A549 (cell line): ENCODE results near the gene SLC4A3. TPM values are rescaled to one million over a fixed set of nuclear protein-coding genes. Genes with fewer than 3 reads are reported as not detected.

ENCODE experiments used
- ATAC-seq, 2 experiments: fragments of 200-7000 bp in 1 of 2; fragments of >200 bp in 1 of 2; cut with Nextera tagmentation in 1 of 2; cut with Tn5 transposase in 1 of 2; 3 replicates each; pipeline versions ENCODE4 v1.8.0 to v1.9.1; 2018 to 2020; ENCODE audit warnings: mild to moderate bottlenecking in 1 of 2, moderate library complexity in 1 of 2
- CTCF ChIA-PET: fragments of 300-600 bp; sonication (Branson Sonifier 250); formaldehyde crosslinking; extraction: SDS; loops from one replicate; lab custom pipeline; 2021; ENCODE audit warnings: antibody characterized with exemption, inconsistent platforms; lab: Yijun Ruan, JAX
- POLR2A ChIA-PET: fragments of 350-600 bp; formaldehyde crosslinking; extraction: SDS; loops from one replicate; lab custom pipeline; 2021; ENCODE audit warnings: antibody characterized with exemption, inconsistent platforms; lab: Yijun Ruan, JAX
- DNase-seq, 2 experiments: peaks; one replicate each; pipeline versions ENCODE4 v3.0.0 to v3.0.0-alpha.2; 2011 to 2016; ENCODE audit warnings: low read depth in 1 of 2, low spot score in 1 of 2
- FAIRE-seq: peaks from 2 replicates; lab custom pipeline; 2011; peaks lifted over from hg19 to GRCh38; lab: Jason Lieb, UNC
- H3K27ac ChIP-seq, 2 experiments: fragments of >200 bp; sonication (Bioruptor Twin); formaldehyde crosslinking; 3 replicates each; pipeline ENCODE4 v1.5.1; 2016 to 2017
- H3K4me1 ChIP-seq: fragments of >200 bp; sonication (Bioruptor Twin); formaldehyde crosslinking; 3 replicates; pipeline ENCODE4 v1.6.1; 2016
- H3K4me2 ChIP-seq: fragments of >200 bp; sonication (Bioruptor Twin); formaldehyde crosslinking; 3 replicates; pipeline ENCODE4 v1.6.1; 2016
- H3K4me3 ChIP-seq: fragments of >200 bp; sonication (Bioruptor Twin); formaldehyde crosslinking; 3 replicates; pipeline ENCODE4 v1.5.1; 2016
- H3K9me3 ChIP-seq: fragments of >200 bp; sonication (Bioruptor Twin); formaldehyde crosslinking; 3 replicates; pipeline ENCODE4 v1.6.1; 2016
- CBX8 ChIP-seq: fragments of 200-600 bp; sonication (generic); IDR thresholded peaks from 2 replicates; pipeline ENCODE4 v1.6.1; 2016
- CHD2 ChIP-seq: fragments of 150-350 bp; IDR thresholded peaks from 2 replicates; pipeline ENCODE4 v1.6.1; 2014; ENCODE audit warnings: low read length; ENCODE audit not compliant: partially characterized antibody
- CHD4 ChIP-seq: fragments of 200-600 bp; sonication (generic); IDR thresholded peaks from 2 replicates; pipeline ENCODE4 v1.6.1; 2016; ENCODE audit warnings: antibody characterized with exemption, mild to moderate bottlenecking, borderline replicate concordance
- EHF ChIP-seq: fragments of 250-450 bp; sonication (Bioruptor Pico); IDR thresholded peaks from 2 replicates; pipeline ENCODE4 v1.5.0; 2020; ENCODE audit warnings: mild to moderate bottlenecking
- EHMT2 ChIP-seq: fragments of 200-600 bp; sonication (generic); IDR thresholded peaks from 2 replicates; pipeline ENCODE4 v1.6.1; 2016; ENCODE audit warnings: antibody characterized with exemption, low read depth, mild to moderate bottlenecking, moderate library complexity
- ESRRA ChIP-seq: fragments of 150-350 bp; IDR thresholded peaks from 2 replicates; pipeline ENCODE4 v1.6.1; 2014; ENCODE audit warnings: mild to moderate bottlenecking, low read length, borderline replicate concordance
- FOSB ChIP-seq: fragments of 250-450 bp; sonication (Bioruptor Pico); IDR thresholded peaks from 2 replicates; pipeline ENCODE4 v1.5.0; 2020; ENCODE audit warnings: mild to moderate bottlenecking, moderate library complexity
- GATA3 ChIP-seq: IDR thresholded peaks from 2 replicates; pipeline ENCODE4 v1.6.1; 2012; ENCODE audit warnings: borderline replicate concordance
- HEYL ChIP-seq: fragments of 250-450 bp; sonication (Bioruptor Pico); IDR thresholded peaks from 2 replicates; pipeline ENCODE4 v1.8.0; 2021; ENCODE audit warnings: mild to moderate bottlenecking, moderate library complexity
- HOXB13 ChIP-seq: fragments of 250-450 bp; sonication (Bioruptor Pico); IDR thresholded peaks from 2 replicates; pipeline ENCODE4 v1.5.0; 2020; ENCODE audit warnings: low read depth, mild to moderate bottlenecking, moderate library complexity
- HOXB5 ChIP-seq: fragments of 250-450 bp; sonication (Bioruptor Pico); IDR thresholded peaks from 2 replicates; pipeline ENCODE4 v1.5.0; 2020; ENCODE audit warnings: mild to moderate bottlenecking, moderate library complexity
- JUN ChIP-seq, 2 experiments: fragments of >200 bp; sonication (Bioruptor Twin); formaldehyde crosslinking; IDR thresholded peaks; 2 replicates in 1 of 2; 3 replicates in 1 of 2; pipeline ENCODE4 v1.6.1; 2016 to 2017
- JUNB ChIP-seq: fragments of >200 bp; sonication (Bioruptor Twin); formaldehyde crosslinking; IDR thresholded peaks from 2 replicates; pipeline ENCODE4 v1.6.1; 2016
- KDM5A ChIP-seq: fragments of 200-600 bp; sonication (generic); IDR thresholded peaks from 2 replicates; pipeline ENCODE4 v1.6.1; 2016; ENCODE audit warnings: antibody characterized with exemption, mild to moderate bottlenecking
- MAX ChIP-seq: IDR thresholded peaks from 2 replicates; pipeline ENCODE4 v1.6.1; 2012
- MYC ChIP-seq: IDR thresholded peaks from 2 replicates; pipeline ENCODE4 v1.6.1; 2012; ENCODE audit warnings: mild to moderate bottlenecking, inconsistent platforms, low read length, improper control_type of control experiment, borderline replicate concordance
- POLR2A ChIP-seq: IDR thresholded peaks from 2 replicates; pipeline ENCODE4 v1.6.1; 2012; ENCODE audit warnings: mild to moderate bottlenecking, low read length
- POLR2AphosphoS2 ChIP-seq: conservative IDR thresholded peaks from 2 replicates; pipeline ENCODE4 v1.6.1; 2012; ENCODE audit warnings: low read length, improper control_type of control experiment, inconsistent platforms
- RARB ChIP-seq: fragments of 250-450 bp; sonication (Bioruptor Pico); IDR thresholded peaks from 2 replicates; pipeline ENCODE4 v1.8.0; 2021; ENCODE audit warnings: mild to moderate bottlenecking, moderate library complexity
- RCOR1 ChIP-seq: fragments of 150-350 bp; IDR thresholded peaks from 2 replicates; pipeline ENCODE4 v1.6.1; 2014; ENCODE audit warnings: antibody characterized with exemption, low read length, low read depth
- RFX5 ChIP-seq: fragments of 450-650 bp; IDR thresholded peaks from 2 replicates; pipeline ENCODE4 v1.7.1; 2014; ENCODE audit warnings: antibody characterized with exemption, mild to moderate bottlenecking, moderate library complexity
- RNF2 ChIP-seq: fragments of 200-600 bp; sonication (generic); IDR thresholded peaks from 2 replicates; pipeline ENCODE4 v1.6.1; 2016; ENCODE audit warnings: low read depth, mild to moderate bottlenecking, antibody characterized with exemption, moderate library complexity, borderline replicate concordance
- SMC3 ChIP-seq: fragments of >200 bp; sonication (Bioruptor Twin); formaldehyde crosslinking; IDR thresholded peaks from 3 replicates; pipeline ENCODE4 v1.6.1; 2018; ENCODE audit warnings: inconsistent platforms
- SREBF2 ChIP-seq: fragments of 450-650 bp; IDR thresholded peaks from 2 replicates; pipeline ENCODE4 v1.6.1; 2014; ENCODE audit warnings: mild to moderate bottlenecking, moderate library complexity
- TP53 ChIP-seq: fragments of 250-450 bp; sonication (Bioruptor Pico); IDR thresholded peaks from 2 replicates; pipeline ENCODE4 v1.5.0; 2021; ENCODE audit warnings: mild to moderate bottlenecking, moderate library complexity
- USF2 ChIP-seq: fragments of 450-650 bp; IDR thresholded peaks from 2 replicates; pipeline ENCODE4 v1.6.1; 2014; ENCODE audit warnings: antibody characterized with exemption
- ZC3H11A ChIP-seq: fragments of 450-650 bp; IDR thresholded peaks from 2 replicates; pipeline ENCODE4 v1.6.1; 2014; ENCODE audit warnings: antibody characterized with exemption, mild to moderate bottlenecking
- ZFP36 ChIP-seq: fragments of 450-650 bp; IDR thresholded peaks from 2 replicates; pipeline ENCODE4 v1.6.1; 2014; ENCODE audit warnings: borderline replicate concordance; ENCODE audit not compliant: partially characterized antibody
- WGBS: methylation state at CpG from one replicate; pipeline ENCODE4 v1.1.6; 2017; ENCODE audit errors: missing lambda C conversion rate; 5-methylcytosine and 5-hydroxymethylcytosine counted together
- polyA plus RNA-seq, 4 experiments: library from polyadenylated mRNA; depleted of rRNA in 3 of 4; stranded (reverse); fragments of >200 nt; fragmentation: RNase III in 1 of 4; extraction: RNeasy Plus Mini Kit Qiagen cat#74134 plus additional on column Dnase treatment in 1 of 4; gene quantifications; 2 replicates in 3 of 4; 3 replicates in 1 of 4; pipeline ENCODE4 v1.2.3, GENCODE V29; 2011 to 2017
- TF ChIP-seq, protein P1 (sequence below): fragments of >200 bp; sonication (Bioruptor Twin); formaldehyde crosslinking; IDR thresholded peaks from 2 replicates; pipeline ENCODE4 v1.6.1; 2016
- TF ChIP-seq, protein P2 (sequence below): fragments of 250-450 bp; sonication (Bioruptor Pico); IDR thresholded peaks from 2 replicates; pipeline ENCODE4 v1.5.0; 2020; ENCODE audit warnings: low read depth, mild to moderate bottlenecking, moderate library complexity
- TF ChIP-seq, protein P3 (sequence below): fragments of >200 bp; sonication (Bioruptor Twin); formaldehyde crosslinking; IDR thresholded peaks from 3 replicates; pipeline ENCODE4 v1.6.1; 2016

SLC4A3 gene
- polyA plus RNA-seq, 2 of the 4 experiments (the other 2 are of a cell fraction) = 1.4 to 3.6 TPM

- no peak for TF ChIP-seq MYC
Measured at GRCh38 chr2:219631904-219632759, 4.7 kb downstream of the SLC4A3 start (continued).

- H3K4me1 ChIP-seq = peaks cover 5% of the 10 kb centered on the region; the same call in 2 of the 3 replicates
- no peak overlapping the region for H3K27ac ChIP-seq
- ATAC-seq = no peak
- no peak overlapping the region for H3K4me2 ChIP-seq
- H3K4me3 ChIP-seq = no peak overlapping the region
- H3K9me3 ChIP-seq = no peaks in the 10 kb centered on the region
- 86% methylated on average over 7 of the region's 8 CpGs for WGBS
- no peak for DNase-seq
- FAIRE-seq = no peak
- TF ChIP-seq ZC3H11A (no peak), MAX (no peak), RNF2 (no peak), KDM5A (no peak), ZFP36 (no peak), POLR2A (no peak), HEYL (CRISPR knock-in tag) (no peak), HOXB13 (CRISPR knock-in tag) (no peak), USF2 (no peak), HOXB5 (no peak), ESRRA (no peak), CHD2 (no peak), SREBF2 (no peak), CHD4 (no peak), EHMT2 (no peak), MYC (no peak), RFX5 (no peak)
- TF ChIP-seq, protein P1, sequence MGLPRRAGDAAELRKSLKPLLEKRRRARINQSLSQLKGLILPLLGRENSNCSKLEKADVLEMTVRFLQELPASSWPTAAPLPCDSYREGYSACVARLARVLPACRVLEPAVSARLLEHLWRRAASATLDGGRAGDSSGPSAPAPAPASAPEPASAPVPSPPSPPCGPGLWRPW = no peak
- TF ChIP-seq, protein P2, sequence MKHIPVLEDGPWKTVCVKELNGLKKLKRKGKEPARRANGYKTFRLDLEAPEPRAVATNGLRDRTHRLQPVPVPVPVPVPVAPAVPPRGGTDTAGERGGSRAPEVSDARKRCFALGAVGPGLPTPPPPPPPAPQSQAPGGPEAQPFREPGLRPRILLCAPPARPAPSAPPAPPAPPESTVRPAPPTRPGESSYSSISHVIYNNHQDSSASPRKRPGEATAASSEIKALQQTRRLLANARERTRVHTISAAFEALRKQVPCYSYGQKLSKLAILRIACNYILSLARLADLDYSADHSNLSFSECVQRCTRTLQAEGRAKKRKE (CRISPR knock-in tag) = no peak
- TF ChIP-seq, all 56 proteins: peak for 0
- CTCF ChIA-PET = interaction anchor here (0.6 to 7.0 kb wide), 4 partner anchors 9 to 108 kb away, joined by 3 to 38 read pairs (median 4); no protein-coding TSS in a partner anchor
- POLR2A ChIA-PET = no interaction called here
Measured at GRCh38 chr2:219632760-219633105, 5.3 kb downstream of the SLC4A3 start.

DNA sequence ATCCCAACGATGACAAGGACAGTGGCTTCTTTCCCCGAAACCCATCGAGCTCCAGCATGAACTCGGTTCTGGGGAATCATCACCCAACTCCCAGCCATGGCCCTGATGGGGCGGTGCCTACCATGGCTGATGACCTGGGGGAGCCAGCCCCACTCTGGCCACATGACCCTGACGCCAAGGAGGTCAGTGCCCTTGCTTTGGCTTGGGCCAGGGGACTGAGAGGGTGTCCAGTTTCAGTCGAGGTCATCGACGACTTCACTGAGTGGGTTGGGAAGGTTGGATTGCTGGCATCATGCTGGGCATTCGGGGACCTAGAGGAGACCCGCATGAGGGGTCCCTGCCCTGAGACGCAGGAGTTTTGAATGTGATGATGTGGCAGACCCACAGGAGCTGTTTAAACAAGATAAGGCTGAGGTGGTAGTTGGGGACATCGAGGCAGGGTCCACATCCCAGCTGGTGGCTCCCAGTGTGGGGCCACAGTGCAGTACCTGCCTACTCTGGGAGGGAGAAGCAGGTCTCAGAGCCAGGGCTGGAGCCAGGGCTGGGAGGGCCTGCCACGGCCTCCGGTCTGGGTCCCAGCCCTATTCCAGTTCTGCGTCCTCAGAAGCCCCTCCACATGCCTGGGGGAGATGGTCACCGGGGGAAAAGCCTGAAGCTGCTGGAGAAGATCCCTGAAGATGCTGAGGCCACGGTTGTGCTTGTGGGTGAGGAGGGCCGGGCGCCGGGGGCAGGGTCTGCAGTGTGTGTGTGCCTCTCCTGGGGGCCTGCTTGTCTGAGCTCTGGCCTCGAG is 6.0 kb downstream of the SLC4A3 start:
- H3K4me1 ChIP-seq = no peaks in the 10 kb centered on the region; the same call in 2 of the 3 replicates
- no peak overlapping the region for H3K4me2 ChIP-seq
- DNase-seq = no peak
- POLR2A ChIA-PET = no interaction called here
- ATAC-seq = no peak
- 74% methylated on average over 21 of the region's 22 CpGs for WGBS
- no peaks in the 10 kb centered on the region for H3K9me3 ChIP-seq
- no peak for FAIRE-seq
- CTCF ChIA-PET = interaction anchor here (0.7 to 7.0 kb wide), 3 partner anchors 9 to 103 kb away, joined by 3 to 38 read pairs (median 10); no protein-coding TSS in a partner anchor
- no peak overlapping the region for H3K4me3 ChIP-seq
- H3K27ac ChIP-seq = no peak overlapping the region
- TF ChIP-seq, protein P3, sequence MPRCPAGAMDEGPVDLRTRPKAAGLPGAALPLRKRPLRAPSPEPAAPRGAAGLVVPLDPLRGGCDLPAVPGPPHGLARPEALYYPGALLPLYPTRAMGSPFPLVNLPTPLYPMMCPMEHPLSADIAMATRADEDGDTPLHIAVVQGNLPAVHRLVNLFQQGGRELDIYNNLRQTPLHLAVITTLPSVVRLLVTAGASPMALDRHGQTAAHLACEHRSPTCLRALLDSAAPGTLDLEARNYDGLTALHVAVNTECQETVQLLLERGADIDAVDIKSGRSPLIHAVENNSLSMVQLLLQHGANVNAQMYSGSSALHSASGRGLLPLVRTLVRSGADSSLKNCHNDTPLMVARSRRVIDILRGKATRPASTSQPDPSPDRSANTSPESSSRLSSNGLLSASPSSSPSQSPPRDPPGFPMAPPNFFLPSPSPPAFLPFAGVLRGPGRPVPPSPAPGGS = no peak
- TF ChIP-seq TP53 = no peak
- TF ChIP-seq POLR2AphosphoS2 = no peak
- no peak for TF ChIP-seq POLR2A
- TF ChIP-seq SMC3 = no peak
- no peak for TF ChIP-seq JUN (IDR thresholded peaks at IDR 0.05)
- TF ChIP-seq USF2 = no peak
- no peak for TF ChIP-seq GATA3
- TF ChIP-seq FOSB (CRISPR knock-in tag) = no peak
- TF ChIP-seq CBX8 = no peak
- TF ChIP-seq EHF (CRISPR knock-in tag) = no peak
- TF ChIP-seq EHMT2 = no peak
- no peak for TF ChIP-seq HOXB13 (CRISPR knock-in tag)
- TF ChIP-seq, protein P1 = no peak
- TF ChIP-seq JUNB = no peak
- TF ChIP-seq RCOR1 = no peak
- no peak for TF ChIP-seq RARB
